ENCODE results near the gene CRTC3.
"Not testable (repeated sequence)": the region's sequence is repeated elsewhere in the genome, so short reads cannot be mapped to it uniquely, and the experiment has no call there.

Gene CRTC3

DNA sequence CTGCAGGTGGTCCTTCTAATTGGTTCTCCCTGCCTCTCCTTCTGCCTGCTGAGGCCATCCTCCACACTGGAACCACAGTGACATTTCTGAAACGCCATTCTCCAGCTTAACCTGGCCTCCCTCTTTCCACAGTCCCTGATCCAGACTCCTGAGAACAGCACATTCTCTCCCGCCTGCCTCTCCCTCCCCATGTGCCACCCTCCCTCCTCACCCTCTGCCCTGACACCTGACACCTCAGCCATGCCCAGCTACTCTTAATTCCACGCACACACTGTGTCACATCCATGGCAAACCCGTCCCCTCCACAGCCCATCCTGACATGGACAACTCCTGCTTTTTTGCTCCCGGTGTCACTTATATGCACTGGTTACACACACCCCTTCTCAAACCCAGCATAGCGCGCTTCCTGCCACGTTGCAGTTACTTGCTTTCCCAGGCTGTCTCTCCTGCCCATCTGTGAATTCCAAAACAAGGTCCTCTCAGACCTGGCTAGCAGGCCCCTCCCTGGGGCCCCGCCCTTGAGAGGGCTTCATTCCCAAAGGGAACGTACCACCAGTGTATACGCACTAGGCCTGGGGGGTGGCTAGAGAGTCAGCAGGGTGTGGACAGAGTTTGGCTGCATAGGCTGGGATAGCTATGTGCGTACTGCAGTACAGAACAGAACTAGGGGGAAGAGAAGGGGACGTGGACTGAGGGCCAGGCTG is 94.7 kb downstream of the CRTC3 start:
- DNase-seq (ENCODE audit: low read depth) = no peak

DNA sequence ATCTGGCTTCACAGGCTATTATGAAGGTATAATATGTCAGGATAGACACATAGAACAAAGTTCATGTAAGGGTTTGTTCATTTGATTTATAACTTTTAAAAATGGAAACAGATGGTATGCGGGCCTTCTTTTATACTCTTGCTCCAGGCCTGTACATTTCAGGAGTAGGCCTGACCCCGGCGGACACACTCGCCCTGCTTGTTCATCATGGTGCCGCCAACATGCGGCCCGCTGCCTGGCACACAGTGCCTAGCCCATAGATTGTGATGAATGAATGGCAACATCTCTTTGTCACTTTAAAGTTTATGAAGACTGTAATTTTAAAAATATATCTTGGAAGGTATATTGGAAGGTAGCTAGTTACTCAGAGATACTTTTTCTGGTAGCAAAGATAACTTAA is 95.3 kb downstream of the CRTC3 start:
- no peak for DNase-seq (ENCODE audit: low read depth)

DNA sequence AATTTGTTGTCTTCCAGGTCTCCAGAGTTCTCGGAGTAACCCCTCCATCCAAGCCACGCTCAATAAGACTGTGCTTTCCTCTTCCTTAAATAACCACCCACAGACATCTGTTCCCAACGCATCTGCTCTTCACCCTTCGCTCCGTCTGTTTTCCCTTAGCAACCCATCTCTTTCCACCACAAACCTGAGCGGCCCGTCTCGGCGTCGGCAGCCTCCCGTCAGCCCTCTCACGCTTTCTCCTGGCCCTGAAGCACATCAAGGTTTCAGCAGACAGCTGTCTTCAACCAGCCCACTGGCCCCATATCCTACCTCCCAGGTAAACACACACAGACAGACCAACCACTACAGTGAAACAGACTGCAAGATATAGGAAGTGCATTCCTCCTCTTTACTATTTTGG is 99.5 kb downstream of the CRTC3 start:
- no peak for DNase-seq (ENCODE audit: low read depth)

DNA sequence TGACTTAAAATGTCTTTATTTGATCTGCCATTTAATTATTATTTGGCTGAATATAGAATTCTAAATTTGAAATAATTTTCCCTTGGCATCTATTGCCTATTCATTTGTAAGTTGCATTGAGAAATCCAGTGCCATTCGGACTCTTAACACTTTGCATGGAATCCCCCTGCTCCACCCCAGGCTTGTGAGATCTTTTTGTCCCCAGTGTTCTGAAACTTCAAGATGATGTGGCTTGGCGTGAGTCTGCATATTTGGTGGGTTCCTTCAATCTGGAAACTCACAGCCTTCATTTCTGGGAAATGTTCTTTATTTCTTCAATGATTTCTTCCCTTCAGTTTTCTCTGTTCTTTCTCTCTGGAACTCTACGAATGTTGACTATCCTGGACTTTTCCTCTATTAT is 103.6 kb downstream of the CRTC3 start:
- no peak for DNase-seq (ENCODE audit: low read depth)

DNA sequence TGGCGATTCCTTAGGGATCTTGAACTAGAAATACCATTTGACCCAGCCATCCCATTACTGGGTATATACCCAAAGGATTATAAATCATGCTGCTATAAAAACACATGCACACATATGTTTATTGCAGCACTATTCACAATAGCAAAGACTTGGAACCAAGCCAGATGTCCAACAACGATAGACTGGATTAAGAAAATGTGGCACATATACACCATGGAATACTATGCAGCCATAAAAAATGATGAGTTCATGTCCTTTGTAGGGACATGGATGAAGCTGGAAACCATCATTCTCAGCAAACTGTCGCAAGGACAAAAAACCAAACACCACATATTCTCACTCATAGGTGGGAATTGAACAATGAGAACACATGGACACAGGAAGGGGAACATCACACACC is 107.3 kb downstream of the CRTC3 start:
- DNase-seq (ENCODE audit: low read depth) = not testable (repeated sequence)

DNA sequence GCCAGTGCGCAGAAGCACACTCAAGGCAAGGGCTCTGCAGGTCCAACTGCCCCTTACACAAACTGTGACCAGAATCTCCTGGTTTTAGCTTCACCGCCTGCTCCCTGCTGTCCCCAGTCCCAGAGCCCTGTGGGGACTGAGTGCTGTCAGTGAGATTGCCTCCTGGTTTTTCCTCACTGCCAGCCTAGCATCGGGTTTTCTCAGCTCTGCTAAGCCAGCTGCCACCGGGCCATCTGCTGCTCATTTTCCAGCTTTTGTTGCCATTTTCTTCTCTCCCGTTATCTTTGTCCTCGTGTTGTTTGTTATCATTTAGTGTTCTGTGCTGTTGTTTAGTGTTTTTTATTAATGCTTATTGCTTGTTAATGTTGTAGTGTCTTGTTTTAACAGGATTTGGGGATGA is 108.0 kb downstream of the CRTC3 start:
- DNase-seq (ENCODE audit: low read depth) = no peak

DNA sequence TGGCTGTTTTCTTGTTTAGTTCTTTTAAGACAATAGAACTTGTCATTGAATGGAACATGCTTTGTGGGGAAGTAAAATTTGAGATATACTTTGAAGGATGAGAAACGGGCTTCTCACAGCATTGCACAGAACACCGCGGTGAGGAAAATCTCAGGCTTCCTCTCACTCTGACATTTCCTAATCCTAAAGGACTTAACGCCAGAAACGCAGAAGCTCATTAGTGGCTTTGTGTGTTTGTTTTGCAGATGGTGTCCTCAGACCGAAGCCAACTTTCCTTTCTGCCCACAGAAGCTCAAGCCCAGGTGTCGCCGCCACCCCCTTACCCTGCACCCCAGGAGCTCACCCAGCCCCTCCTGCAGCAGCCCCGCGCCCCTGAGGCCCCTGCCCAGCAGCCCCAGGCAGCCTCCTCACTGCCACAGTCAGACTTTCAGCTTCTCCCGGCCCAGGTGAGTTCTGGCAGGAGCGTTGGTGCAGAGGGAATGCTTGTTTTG is 108.5 kb downstream of the CRTC3 start:
- DNase-seq (ENCODE audit: low read depth) = no peak

DNA sequence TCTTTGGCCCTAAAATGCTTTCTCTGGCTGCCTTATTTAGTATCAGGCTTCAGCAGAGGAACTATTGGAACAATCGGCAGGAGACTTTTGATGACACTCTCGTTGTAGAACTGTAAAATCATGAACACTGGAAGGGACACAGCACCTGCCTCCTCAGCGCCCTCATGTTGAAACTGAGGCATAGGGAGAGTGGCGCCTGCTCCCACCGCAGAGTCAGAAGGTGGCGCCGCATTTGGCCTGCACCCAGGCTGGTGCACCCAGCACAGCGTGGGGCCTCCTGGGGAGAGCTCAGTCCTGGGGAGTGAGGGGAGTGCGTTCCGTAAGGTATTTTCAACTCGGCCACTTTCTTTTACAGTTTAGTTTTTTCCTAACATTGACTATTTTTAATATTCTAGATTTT is 109.2 kb downstream of the CRTC3 start:
- no peak for DNase-seq (ENCODE audit: low read depth)

DNA sequence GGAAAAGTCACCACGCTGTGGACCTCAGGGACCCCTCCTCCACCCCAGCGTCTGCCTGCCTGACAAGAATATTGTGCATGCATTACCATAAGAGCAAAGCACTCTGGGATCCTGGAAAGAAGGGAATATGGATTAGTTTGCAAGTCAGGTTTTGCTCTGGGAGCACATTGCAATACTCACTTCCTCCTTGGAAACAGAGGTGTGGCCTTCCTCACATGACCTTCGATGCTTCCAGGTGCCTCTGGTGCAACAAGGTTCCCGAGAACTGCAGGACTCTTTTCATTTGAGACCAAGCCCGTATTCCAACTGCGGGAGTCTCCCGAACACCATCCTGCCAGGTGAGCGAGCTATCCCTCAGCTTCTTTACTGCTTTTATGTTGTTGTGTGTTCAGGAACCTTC is 111.1 kb downstream of the CRTC3 start:
- DNase-seq (ENCODE audit: low read depth) = no peak

DNA sequence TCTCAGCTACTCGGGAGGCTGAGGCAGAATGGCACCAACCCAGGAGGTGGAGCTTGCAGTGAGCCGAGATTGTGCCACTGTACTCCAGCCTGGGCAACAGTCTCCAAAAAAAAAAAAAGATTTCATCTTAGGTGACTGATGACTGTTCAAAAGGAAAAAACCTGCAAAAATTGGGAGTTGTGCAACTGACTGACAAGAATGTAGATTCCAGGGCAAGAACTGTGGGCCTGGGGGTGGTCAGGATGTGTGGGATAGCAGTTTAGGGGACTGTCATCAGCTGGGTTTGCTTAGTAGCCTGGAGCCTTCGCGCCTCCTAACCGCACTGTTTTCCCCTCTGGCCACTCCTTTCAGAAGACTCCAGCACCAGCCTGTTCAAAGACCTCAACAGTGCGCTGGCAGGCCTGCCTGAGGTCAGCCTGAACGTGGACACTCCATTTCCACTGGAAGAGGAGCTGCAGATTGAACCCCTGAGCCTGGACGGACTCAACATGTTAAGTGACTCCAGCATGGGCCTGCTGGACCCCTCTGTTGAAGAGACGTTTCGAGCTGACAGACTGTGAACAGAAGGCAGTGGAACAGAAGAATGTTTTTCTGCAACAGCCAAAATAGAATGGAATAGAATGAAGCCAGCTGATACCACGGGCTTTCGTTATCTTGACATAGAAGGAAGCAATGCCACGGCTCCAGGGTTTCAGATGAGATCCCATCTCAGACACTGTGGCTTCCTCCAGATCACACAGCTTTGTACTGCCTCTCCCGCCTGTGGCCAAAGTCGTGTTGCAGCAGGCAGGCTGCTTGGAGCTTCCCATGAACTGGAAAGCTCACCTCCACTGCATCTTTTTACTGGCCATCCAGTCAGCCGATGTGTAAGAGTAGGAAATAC is 112.1 kb downstream of the CRTC3 start:
- DNase-seq (ENCODE audit: low read depth) = no peak

DNA sequence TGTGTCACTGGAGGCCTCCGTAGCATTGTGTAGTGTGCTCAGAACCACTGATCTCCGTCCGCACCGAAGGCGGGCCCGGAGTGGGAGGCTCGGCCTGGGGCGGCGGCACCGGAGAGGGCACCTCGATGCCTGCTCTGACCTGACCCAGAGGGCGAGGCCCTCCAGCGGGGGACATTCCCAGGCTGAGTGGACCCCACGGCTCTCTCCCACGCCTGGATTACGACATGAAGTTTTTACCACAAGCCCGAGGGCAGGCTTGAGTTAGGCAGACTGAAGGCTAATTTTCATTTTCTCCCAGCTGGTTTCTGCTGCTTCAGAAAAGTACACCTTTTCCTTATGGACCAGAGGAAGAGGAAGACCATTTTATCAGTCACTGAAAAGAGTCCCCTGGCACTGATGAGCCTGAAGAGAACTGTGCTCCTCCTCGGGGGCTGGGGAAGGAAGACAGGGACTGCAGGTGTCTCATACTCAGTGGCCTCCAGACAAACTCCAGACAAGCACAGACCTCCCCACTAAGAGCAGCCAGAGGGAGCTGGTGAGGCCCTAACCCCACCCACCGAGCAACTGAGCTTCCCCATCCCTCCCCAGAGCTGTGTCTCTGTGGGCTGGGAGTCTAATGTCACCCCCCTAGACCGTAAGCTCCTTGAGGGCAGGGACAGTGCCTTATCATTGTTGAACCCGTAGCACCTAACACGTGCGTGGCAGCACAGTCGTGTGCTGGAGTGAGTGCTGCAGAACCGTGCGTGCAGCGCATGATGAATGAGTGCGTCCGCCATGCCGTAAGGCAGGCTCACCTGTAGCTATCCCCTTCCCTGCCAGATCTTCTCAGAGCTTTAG is 113.0 kb downstream of the CRTC3 start:
- no peak for DNase-seq (ENCODE audit: low read depth)

DNA sequence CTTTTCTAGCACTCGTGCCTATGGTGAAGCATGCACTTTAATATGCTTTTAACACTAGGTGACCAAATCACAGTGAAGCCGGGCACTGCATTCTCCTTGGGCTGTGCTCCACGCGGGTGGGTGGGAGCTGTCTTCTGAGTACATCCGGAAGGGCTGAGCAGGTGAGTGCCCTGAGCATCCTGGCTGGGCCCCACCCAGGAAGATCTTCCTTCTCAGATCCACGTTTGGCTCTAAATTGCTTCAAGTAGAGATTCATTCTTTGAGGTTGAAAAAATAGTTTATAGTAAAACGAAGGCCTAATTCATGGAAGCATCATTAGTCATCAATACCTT is 113.5 kb downstream of the CRTC3 start:
- DNase-seq (ENCODE audit: low read depth) = no peak

DNA sequence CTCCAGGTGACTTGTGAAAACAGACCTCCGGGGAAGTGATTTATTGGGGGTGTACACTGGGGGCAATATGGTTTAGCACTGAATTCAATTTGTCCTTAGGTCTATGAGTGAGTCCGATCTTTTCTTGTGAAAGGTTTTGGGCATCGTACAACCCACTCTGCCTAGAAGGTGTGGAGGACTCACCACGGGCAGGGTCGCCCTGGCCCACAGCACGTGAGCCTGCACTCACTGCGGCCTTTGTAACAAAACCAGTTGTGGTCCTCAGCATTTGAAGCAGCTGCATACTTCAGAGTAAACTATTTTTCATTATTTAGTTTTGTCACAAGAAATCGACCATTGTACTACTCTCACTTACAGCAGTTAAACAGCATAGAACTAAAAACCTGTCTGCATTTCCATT is 114.8 kb downstream of the CRTC3 start:
- DNase-seq (ENCODE audit: low read depth) = no peak

DNA sequence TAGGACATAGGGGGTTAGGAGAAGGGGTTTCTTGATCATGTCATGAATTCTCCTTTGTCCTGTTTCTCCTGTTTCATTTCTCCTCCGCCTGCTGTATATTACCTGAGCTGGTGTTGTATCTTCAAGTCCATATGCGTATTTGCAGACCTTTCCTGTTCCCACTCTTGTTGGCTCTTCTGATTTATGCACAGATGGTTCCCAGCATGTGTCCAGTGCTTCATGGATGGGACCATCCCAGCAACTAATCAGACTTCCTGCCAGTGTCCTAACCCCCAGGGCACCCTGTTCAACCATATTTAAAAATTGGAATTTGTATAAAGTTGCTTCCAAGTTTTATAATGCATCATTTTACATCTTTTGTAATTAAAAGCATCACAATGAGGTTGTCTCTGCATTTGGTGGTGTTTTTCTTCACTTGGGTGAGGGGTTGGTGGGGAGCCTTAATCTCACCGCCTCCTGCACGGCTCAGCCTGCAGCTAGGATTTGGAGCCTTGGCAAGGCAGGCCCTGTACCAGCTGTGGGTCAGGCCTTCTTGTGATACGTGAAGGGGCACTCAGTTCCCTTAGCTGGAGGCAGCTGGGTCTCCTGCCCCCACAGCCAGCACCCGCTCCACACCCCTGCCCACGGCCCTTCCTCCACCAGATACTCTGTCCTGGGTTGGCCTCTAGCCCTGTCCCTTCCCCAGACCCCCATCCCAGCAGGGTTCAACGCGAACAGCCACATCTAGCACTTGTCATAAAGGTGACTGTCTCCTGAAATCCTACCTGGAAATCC is 115.4 kb downstream of the CRTC3 start:
- no peak for DNase-seq (ENCODE audit: low read depth)

DNA sequence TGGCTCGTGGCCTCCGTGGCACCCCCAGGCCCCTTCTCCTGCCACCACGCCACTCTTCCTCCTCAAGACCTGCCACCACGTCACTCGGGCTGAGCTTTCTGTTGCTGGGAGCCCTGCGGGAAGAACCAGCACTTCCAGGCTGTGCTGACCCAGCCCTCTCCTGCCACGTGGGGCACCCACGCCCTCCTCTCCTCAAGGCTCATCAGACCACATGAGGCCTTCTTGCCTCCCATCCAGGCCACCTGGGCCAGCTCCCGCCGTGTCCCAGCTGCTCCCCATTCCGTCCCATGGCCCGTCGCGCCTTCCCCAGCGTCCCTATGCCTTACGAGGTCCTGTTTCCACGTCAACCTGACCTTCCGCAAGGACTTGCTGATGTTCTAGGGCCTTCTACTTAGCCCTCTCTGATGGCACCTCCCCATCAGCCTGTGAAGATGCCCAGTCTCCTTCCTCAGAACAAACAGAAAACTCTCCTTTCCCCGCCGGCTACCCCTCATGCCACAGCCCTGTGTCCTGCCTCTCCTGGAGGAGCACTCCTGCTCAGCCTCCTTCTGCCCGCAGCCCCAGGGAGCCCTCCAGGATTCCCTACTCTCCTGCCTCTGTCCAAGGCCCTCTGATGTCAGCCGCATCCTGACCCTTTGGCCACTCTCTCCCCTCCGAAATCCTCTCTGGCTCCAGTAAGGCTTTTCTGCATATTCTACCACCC is 116.3 kb downstream of the CRTC3 start:
- DNase-seq (ENCODE audit: low read depth) = no peak

DNA sequence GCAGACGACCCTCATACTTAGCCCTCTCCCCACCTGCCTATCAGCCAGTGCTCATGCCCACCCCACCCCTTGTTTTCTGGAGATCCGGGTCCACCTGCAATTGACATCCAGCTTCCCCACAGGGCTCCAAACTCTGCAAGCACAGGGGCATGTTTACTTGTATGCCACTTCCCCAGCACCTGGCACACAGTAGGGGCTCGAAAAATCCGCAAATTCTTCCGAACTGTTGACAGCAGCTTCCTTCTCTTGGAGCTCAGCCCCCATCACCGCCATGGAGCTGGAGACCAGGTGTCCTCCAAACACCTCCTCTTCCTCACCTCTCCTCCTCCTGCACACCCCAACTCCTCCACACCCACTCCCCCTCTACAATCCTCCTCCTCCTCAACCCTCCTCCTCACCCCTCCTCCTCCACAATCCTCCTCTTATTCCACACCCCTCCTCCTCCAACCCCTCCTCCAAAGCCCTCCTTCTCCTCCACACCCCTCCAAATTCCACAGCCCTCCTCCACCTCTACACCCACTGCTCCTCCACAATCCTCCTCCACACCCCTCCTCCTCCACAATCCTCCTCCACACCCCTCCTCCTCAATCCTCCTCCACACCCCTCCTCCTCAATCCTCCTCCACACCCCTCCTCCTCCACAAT is 117.1 kb downstream of the CRTC3 start:
- no peak for DNase-seq (ENCODE audit: low read depth)

DNA sequence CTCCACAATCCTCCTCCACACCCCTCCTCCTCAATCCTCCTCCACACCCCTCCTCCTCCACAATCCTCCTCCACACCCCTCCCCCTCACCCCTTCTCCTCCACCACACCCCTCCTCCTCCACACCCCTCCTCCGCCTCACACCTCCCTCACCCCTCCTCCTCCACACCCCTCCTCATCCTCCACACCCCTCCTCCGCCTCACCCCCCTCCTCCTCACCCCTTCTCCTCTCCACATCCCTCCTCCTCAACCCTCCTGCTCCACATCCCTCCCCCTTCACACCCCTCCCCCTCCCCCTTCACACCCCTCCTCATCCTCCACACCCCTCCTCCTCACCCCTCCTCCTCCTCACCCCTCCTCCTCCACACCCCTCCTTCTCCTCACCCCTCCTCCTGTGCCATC is 117.6 kb downstream of the CRTC3 start:
- DNase-seq (ENCODE audit: low read depth) = no peak

DNA sequence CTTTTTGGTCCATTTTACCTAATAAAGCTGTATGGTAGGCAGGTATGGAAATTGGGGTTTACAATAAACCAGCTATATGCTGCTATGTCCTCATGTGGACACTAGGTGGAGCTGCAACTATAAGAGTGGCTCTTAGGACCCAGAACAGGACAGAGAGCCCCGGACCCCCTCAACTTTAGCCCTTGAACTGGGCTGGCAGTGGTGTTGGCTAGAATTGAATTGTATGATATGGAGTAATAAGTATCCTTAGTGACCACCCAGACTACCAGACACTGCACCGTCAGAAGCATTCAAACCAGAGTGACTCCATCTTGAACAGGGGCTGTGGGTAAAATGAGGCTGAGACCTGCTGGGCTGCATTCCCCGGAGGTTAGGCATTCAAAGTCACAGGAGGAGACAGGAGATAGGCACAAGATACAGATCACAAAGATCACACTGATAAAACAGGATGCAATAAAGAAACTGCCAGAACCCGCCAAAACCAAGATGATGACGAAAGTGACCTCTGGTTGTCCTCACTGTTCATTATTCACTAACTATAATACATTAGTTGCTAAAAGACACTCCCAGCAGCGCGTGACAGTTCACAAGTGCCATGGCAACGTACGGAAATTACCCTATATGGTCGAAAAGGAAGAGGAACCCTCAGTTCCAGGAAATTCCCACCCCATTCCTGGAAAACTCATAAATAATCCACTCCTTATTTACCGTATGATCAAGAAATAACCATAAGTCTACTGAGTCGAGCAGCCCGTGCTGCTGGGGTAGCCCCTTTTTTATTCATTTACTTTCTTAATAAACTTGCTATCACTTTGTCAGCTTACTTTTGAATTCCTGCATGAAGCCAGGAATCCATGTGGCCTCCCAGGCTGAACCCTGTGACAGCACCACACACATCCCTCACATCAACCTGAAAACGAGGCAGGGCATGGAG is 118.7 kb downstream of the CRTC3 start:
- no peak for DNase-seq (ENCODE audit: low read depth)

DNA sequence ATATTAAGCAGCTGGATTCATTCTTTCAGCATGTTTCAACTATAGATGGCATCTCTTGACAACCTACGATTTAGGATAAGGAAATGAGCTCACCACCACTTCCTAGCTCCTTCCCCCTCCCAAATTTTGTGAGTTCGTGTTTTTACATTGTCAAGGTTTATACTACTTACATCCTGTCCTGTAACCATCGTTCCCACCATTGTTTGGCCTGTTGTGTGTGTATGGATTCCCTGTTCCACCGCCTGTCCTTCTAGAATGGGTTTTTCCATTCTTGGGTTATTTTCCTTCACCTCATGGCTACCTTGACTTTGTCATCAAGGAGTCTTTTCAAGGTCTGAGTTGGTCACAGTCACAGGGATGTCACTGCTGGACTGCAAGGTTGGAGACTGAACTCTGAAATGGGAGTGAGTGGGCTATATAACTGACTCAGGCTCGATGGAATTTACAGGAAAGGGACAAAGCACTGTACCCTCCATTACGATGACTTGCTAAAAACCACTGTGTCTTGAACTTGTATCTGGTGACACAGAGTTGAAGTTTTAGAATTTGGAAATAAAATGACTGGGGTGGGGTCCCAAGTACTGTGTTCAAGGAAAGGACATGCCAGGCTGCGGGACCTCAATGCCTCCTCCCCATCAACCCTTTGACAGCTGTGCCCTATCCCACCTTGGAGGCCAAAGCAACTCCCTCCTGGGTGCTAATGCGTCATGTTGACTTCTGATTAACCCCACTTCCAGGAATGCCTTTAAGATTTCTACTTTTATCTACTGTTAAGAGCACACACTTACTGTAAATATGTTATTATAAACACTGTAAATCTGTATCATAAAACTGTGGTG is 120.6 kb downstream of the CRTC3 start:
- DNase-seq (ENCODE audit: low read depth) = no peak

All from HS-27A (cell line).